Spinal cord (tissue), 10 donors: ENCODE data around the gene KRR1. TPM values are rescaled to one million over a fixed set of nuclear protein-coding genes. Genes with fewer than 3 reads are reported as not detected.
"Not testable (repeated sequence)": the region's sequence is repeated elsewhere in the genome, so short reads cannot be mapped to it uniquely, and the experiment has no call there.

Experiments
- DNase-seq, 6 donors: peaks; one replicate each; pipeline versions ENCODE4 v3.0.0 to v3.0.0-alpha.2; 2013 to 2015; ENCODE audit warnings: low spot score in 6 of 6, low read depth in 4 of 6
- H3K27ac ChIP-seq: one replicate; pipeline ENCODE4 v1.5.1; 2013; ENCODE audit warnings: low read depth, low read length, control low read depth
- H3K27me3 ChIP-seq: one replicate; pipeline ENCODE4 v1.6.1; 2013; ENCODE audit warnings: low read length; ENCODE audit not compliant: control insufficient read depth, insufficient read depth
- H3K36me3 ChIP-seq: one replicate; pipeline ENCODE4 v1.6.1; 2013; ENCODE audit warnings: low read length; ENCODE audit not compliant: control insufficient read depth, insufficient read depth
- H3K4me1 ChIP-seq: one replicate; pipeline ENCODE4 v1.6.1; 2013; ENCODE audit warnings: low read length; ENCODE audit not compliant: control insufficient read depth, insufficient read depth
- H3K4me3 ChIP-seq: one replicate; pipeline ENCODE4 v1.5.1; 2013; ENCODE audit warnings: low read depth, low read length, control low read depth
- H3K9me3 ChIP-seq: one replicate; pipeline ENCODE4 v1.6.1; 2013; ENCODE audit warnings: low read length; ENCODE audit not compliant: control insufficient read depth, insufficient read depth
- WGBS: methylation state at CpG from one replicate; pipeline ENCODE4 v1.1.5; 2013; ENCODE audit warnings: missing lambda C conversion rate; ENCODE audit not compliant: insufficient coverage; 5-methylcytosine and 5-hydroxymethylcytosine counted together
- polyA plus RNA-seq, 2 donors: library from polyadenylated mRNA; unstranded; fragments of 120-200 nt; gene quantifications; one replicate each; pipeline ENCODE4 v1.2.1, GENCODE V29; 2013; ENCODE audit not compliant: insufficient read length in 2 of 2
- total RNA-seq, 2 donors: library from RNA; depleted of rRNA in 1 of 2; stranded (reverse); fragments of 120-200 nt in 1 of 2; fragments of >200 nt in 1 of 2; gene quantifications; one replicate each; pipeline versions ENCODE4 v1.2.3 to v1.2.4, GENCODE V29; 2013 to 2014
- donor health status: healthy.

The KRR1 gene
- total and polyA plus RNA-seq, 4 donors, result 30.5 to 79.5 (median 40.5) TPM

- no peaks in the 10 kb centered on the region for H3K27me3 ChIP-seq
- no peak for DNase-seq
- no peaks in the 10 kb centered on the region for H3K9me3 ChIP-seq
- H3K27ac ChIP-seq, result no peak overlapping the region
- no peaks in the 10 kb centered on the region for H3K36me3 ChIP-seq
- no peak overlapping the region for H3K4me3 ChIP-seq
- H3K4me1 ChIP-seq, result no peaks in the 10 kb centered on the region
These were observed 51.2 kb downstream of the KRR1 start for GRCh38 chr12:75460204-75460603.

DNA sequence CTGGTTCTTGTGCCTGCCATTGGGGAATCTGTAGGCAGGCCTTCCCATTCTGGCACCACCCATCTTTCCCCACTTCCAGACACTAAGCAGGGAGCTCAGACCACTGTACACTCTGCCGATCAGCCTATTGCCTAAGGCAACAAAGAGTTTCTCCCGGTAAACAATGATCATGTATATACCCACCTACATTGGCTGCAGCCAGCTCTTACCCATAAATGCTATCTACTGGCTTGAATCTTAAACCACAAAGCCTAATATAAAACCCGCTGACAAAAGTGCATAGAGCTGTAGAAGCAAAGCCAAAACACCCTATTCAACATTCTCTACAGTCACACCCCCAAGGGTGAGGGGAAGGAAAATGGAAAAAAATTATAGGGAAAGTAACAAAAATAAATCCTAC lies 51.7 kb downstream of the KRR1 start:
- Histone ChIP-seq H3K27me3 (no peaks in the 10 kb centered on the region), H3K4me1 (no peaks in the 10 kb centered on the region), H3K36me3 (no peaks in the 10 kb centered on the region), H3K9me3 (no peaks in the 10 kb centered on the region), H3K4me3 (no peak overlapping the region), H3K27ac (no peak overlapping the region)
- WGBS, result 100% methylated on average over 1 of the region's 3 CpGs
- no peak for DNase-seq

DNA sequence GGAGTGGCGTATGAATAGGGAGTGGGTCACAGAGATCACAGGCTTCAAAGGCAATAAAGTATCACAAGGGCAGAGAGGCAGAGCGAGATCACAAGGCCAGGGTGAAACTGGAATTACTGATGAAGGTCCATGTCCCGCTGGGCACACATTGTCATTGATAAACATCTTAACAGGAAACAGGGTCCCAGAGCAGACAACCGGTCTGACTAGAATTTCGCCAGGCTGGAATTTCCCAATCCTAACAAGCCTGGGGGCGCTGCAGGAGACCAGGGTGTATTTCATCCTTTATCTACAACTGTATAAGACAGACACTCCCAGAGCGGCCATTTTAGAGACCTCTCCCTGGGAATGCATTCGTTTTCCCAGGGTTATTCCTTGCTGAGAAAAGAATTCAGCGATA lies 53.5 kb downstream of the KRR1 start:
- not testable (repeated sequence) for H3K27ac ChIP-seq, DNase-seq, H3K4me1 ChIP-seq, H3K36me3 ChIP-seq, H3K9me3 ChIP-seq, H3K27me3 ChIP-seq, H3K4me3 ChIP-seq
- 88% methylated on average over 8 of the region's 9 CpGs for WGBS

GRCh38 chr12:75457191-75457590 lies 54.2 kb downstream of the KRR1 start:
- H3K9me3 ChIP-seq, result no peaks in the 10 kb centered on the region
- H3K27ac ChIP-seq, result no peak overlapping the region
- no peak overlapping the region for H3K4me3 ChIP-seq
- WGBS, result no CpG with 5 or more reads among the region's 1 CpG
- no peaks in the 10 kb centered on the region for H3K36me3 ChIP-seq
- no peaks in the 10 kb centered on the region for H3K4me1 ChIP-seq
- no peaks in the 10 kb centered on the region for H3K27me3 ChIP-seq
- no peak for DNase-seq

DNA sequence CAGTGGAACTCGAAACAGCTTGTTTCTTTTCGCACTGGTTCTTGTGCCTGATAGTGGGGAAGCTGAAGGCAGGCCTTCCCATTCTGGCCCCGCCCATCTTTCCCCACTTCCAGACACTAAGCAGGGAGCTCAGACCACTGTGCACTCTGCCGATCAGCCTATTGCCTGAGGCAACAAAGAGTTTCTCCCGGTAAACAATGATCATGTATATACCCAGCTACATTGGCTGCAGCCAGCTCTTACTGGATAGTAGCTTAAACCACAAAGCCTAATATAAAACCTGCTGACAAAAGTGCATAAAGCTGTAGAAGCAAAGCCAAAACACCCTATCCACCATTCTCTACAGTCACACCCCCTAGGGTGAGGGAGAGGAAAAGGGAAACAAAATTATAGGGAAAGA lies 55.6 kb downstream of the KRR1 start:
- H3K4me1 ChIP-seq, result no peaks in the 10 kb centered on the region
- DNase-seq, result no peak
- no peaks in the 10 kb centered on the region for H3K9me3 ChIP-seq
- WGBS, result 95% methylated on average over 2 of the region's 5 CpGs
- H3K27ac ChIP-seq, result no peak overlapping the region
- no peak overlapping the region for H3K4me3 ChIP-seq
- no peaks in the 10 kb centered on the region for H3K27me3 ChIP-seq
- no peaks in the 10 kb centered on the region for H3K36me3 ChIP-seq

DNA sequence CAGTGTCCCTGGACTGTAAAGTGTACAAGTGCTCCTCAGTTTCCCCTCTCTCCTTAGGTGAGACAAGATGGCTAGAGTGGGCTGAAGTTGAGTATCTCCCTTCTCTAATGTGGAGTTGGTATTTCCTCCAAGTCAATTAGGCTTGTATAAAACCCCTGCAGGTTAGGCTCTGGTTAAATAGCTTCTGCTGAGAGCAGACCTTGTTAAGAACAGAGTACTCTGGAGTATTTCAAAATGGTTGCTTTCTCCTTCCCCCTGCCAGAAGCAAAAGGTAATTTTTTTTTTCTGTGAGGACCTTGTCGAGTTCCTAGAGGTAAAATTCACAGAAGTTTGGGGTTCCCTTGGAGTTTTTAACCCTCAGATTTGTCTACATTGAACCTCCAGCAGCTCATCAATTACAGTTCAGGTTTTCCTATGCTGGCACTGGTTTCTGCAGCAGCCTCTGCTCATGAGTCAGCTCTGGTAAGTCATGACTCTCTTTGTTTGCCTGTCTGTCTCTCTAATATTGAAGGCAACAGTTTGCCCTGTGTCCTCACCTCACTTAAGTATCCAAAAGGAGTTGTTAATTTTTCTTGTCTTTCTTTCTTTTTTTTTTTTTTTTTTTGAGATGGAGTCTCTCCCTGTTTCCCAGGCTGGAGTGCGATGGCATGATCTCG lies 58.6 kb downstream of the KRR1 start:
- WGBS, result 100% methylated on average over 2 of the region's 3 CpGs
- DNase-seq, result no peak
- Histone ChIP-seq H3K27ac (no peak overlapping the region), H3K27me3 (no peaks in the 10 kb centered on the region), H3K9me3 (no peaks in the 10 kb centered on the region), H3K36me3 (no peaks in the 10 kb centered on the region), H3K4me3 (no peak overlapping the region), H3K4me1 (no peaks in the 10 kb centered on the region)

GRCh38 chr12:75447691-75448393 lies 63.6 kb downstream of the KRR1 start:
- no peaks in the 10 kb centered on the region for H3K36me3 ChIP-seq
- no peak overlapping the region for H3K4me3 ChIP-seq
- WGBS, result 29% methylated on average over 1 of the region's 4 CpGs
- H3K27me3 ChIP-seq, result no peaks in the 10 kb centered on the region
- H3K9me3 ChIP-seq, result no peaks in the 10 kb centered on the region
- no peak for DNase-seq
- no peak overlapping the region for H3K27ac ChIP-seq
- H3K4me1 ChIP-seq, result no peaks in the 10 kb centered on the region

- H3K27me3 ChIP-seq, result no peaks in the 10 kb centered on the region
- DNase-seq, result no peak
- no peak overlapping the region for H3K4me3 ChIP-seq
- no peaks in the 10 kb centered on the region for H3K36me3 ChIP-seq
- no peaks in the 10 kb centered on the region for H3K4me1 ChIP-seq
- no peaks in the 10 kb centered on the region for H3K9me3 ChIP-seq
- no peak overlapping the region for H3K27ac ChIP-seq
These were observed 64.6 kb downstream of the KRR1 start for GRCh38 chr12:75446857-75447256.

DNA sequence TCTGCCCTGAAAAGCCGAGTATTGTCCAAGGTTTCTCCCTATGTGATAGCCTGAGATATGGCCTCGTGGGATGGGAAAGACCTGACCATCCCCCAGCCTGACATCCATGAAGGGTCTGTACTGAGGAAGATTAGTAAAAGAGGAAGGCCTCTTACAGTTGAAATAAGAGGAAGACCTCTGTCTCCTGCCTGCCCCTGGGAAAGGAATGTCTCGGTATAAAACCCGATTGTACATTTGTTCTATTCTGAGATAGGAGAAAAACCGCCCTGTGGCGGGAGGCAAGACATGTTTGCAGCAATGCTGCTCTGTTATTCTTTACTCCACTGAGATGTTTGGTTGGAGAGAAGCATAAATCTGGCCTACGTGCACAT lies 66.3 kb downstream of the KRR1 start:
- H3K27ac ChIP-seq, H3K4me3 ChIP-seq, DNase-seq, H3K36me3 ChIP-seq, H3K4me1 ChIP-seq, H3K27me3 ChIP-seq, H3K9me3 ChIP-seq: not testable (repeated sequence)
- WGBS, result 68% methylated on average over 4 of the region's 7 CpGs

DNA sequence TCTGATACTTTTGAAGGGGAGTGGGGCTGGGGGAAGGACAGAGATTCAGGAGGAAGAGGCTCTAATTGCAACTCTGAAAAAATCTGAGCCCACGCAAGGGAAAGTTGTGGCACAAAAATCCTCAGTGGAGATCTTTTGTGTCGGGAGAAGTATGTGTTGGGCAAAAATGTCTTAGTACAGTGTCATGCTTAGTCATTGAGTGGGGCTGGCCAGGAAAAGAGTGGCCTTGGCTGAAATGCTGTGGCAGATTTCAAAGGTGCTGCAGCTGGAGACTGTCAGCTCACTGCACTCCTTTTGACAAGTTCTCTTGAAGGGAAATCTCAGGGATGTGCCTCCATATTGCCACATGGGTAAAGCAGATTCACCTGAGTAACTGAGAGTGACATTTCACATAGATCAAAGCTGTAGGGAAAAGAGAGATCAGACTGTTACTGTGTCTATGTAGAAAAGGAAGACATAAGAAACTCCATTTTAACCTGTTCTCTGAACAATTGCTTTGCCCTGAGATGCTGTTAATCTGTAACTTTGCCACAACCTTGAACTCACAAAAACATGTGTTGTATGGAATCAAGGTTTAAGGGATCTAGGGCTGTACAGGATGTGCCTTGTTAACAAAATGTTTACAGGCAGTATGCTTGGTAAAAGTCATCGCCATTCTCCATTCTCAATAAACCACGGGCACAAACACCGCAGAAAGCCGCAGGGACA lies 66.8 kb downstream of the KRR1 start:
- no peaks in the 10 kb centered on the region for H3K27me3 ChIP-seq
- H3K27ac ChIP-seq, result no peak overlapping the region
- no peak overlapping the region for H3K4me3 ChIP-seq
- WGBS, result 79% methylated on average over 3 of the region's 6 CpGs
- H3K4me1 ChIP-seq, result no peaks in the 10 kb centered on the region
- no peaks in the 10 kb centered on the region for H3K9me3 ChIP-seq
- no peaks in the 10 kb centered on the region for H3K36me3 ChIP-seq
- no peak for DNase-seq
